H1 (cell line): ENCODE data around the gene FOSB. TPM values are rescaled to one million over a fixed set of nuclear protein-coding genes. Genes with fewer than 3 reads are reported as not detected.

Experiments
- CTCF ChIA-PET: fragments of 300-600 bp; sonication (Branson Sonifier 250); formaldehyde crosslinking; loops from one replicate; lab custom pipeline; 2021; ENCODE audit not compliant: partially characterized antibody; lab: Charles Lee
- POLR2A ChIA-PET: fragments of 300-600 bp; sonication (Branson Sonifier 250); formaldehyde crosslinking; loops from one replicate; lab custom pipeline; 2021; ENCODE audit warnings: inconsistent platforms; ENCODE audit not compliant: partially characterized antibody; lab: Charles Lee
- DNase-seq, 2 experiments: peaks; one replicate each; pipeline versions ENCODE4 v3.0.0 to v3.0.0-alpha.2; 2010 to 2022; ENCODE audit warnings: low spot score in 2 of 2, low read depth in 1 of 2, mixed read lengths in 1 of 2
- FAIRE-seq: peaks from 2 replicates; lab custom pipeline; 2011; peaks lifted over from hg19 to GRCh38; lab: Jason Lieb, UNC
- H2AFZ ChIP-seq: 2 replicates; pipeline ENCODE4 v1.8.1; 2012; ENCODE audit warnings: low read length, inconsistent platforms
- H2AK5ac ChIP-seq: 2 replicates; pipeline ENCODE4 v1.6.1; 2013; ENCODE audit warnings: low read depth, low read length
- H2BK120ac ChIP-seq: replicated peaks from 2 replicates; pipeline ENCODE3; 2013; ENCODE audit warnings: low read depth, low read length, inconsistent platforms
- H2BK12ac ChIP-seq: 2 replicates; pipeline ENCODE4 v1.6.1; 2013; ENCODE audit warnings: low read depth, low read length
- H2BK15ac ChIP-seq: 2 replicates; pipeline ENCODE4 v1.6.1; 2013; ENCODE audit warnings: low read length
- H2BK20ac ChIP-seq: 2 replicates; pipeline ENCODE4 v1.6.1; 2013; ENCODE audit warnings: low read length
- H2BK5ac ChIP-seq: 2 replicates; pipeline ENCODE4 v1.6.1; 2013; ENCODE audit warnings: low read depth, low read length
- H3K14ac ChIP-seq: 2 replicates; pipeline ENCODE4 v1.6.1; 2013; ENCODE audit warnings: inconsistent platforms; ENCODE audit not compliant: insufficient read length
- H3K18ac ChIP-seq: 2 replicates; pipeline ENCODE4 v1.6.1; 2013; ENCODE audit warnings: low read length; ENCODE audit errors: extremely low read depth
- H3K23ac ChIP-seq: 2 replicates; pipeline ENCODE4 v1.6.1; 2013; ENCODE audit warnings: inconsistent platforms; ENCODE audit not compliant: insufficient read length
- H3K23me2 ChIP-seq: 2 replicates; pipeline ENCODE4 v1.6.1; 2013; ENCODE audit warnings: low read depth, low read length
- H3K27ac ChIP-seq: 2 replicates; pipeline ENCODE4 v1.6.1; 2011; ENCODE audit warnings: low read depth, low read length, inconsistent platforms
- H3K27me3 ChIP-seq, 4 experiments: replicated peaks in 1 of 4; 1 replicate in 1 of 4; 2 replicates in 3 of 4; pipeline versions ENCODE4 v1.6.1 to v1.8.1; 2011 to 2013; ENCODE audit warnings: low read length in 3 of 4, mild to moderate bottlenecking in 3 of 4, inconsistent platforms in 2 of 4, mixed read lengths in 2 of 4, moderate library complexity in 1 of 4; ENCODE audit not compliant: control insufficient read depth in 3 of 4, insufficient read depth in 3 of 4; ENCODE audit errors: extremely low read depth in 1 of 4
- H3K36me3 ChIP-seq, 4 experiments: 2 replicates each; pipeline versions ENCODE4 v1.6.1 to v1.8.1; 2011 to 2013; ENCODE audit warnings: mild to moderate bottlenecking in 4 of 4, low read length in 3 of 4, moderate library complexity in 2 of 4, control low read depth in 1 of 4, inconsistent platforms in 1 of 4; ENCODE audit not compliant: insufficient read depth in 4 of 4, control insufficient read depth in 2 of 4
- H3K4ac ChIP-seq: replicated peaks from 2 replicates; pipeline ENCODE3; 2013; ENCODE audit warnings: low read length, low read depth, mixed read lengths, inconsistent platforms; ENCODE audit not compliant: insufficient read length
- H3K4me1 ChIP-seq, 4 experiments: replicated peaks in 1 of 4; 1 replicate in 1 of 4; 2 replicates in 3 of 4; pipeline versions ENCODE4 v1.6.1 to v1.8.1; 2011 to 2013; ENCODE audit warnings: low read length in 3 of 4, inconsistent platforms in 2 of 4, mixed read lengths in 1 of 4; ENCODE audit not compliant: insufficient read depth in 4 of 4, control insufficient read depth in 3 of 4
- H3K4me2 ChIP-seq, 2 experiments: 2 replicates each; pipeline versions ENCODE4 v1.6.1 to v1.8.1; 2011 to 2013; ENCODE audit warnings: low read depth in 2 of 2, low read length in 2 of 2, control low read depth in 1 of 2, inconsistent platforms in 1 of 2, mild to moderate bottlenecking in 1 of 2; ENCODE audit not compliant: insufficient read depth in 1 of 2
- H3K4me3 ChIP-seq, 4 experiments: fragments of 200-600, 300-600 bp in 1 of 4; sonication (generic), shearing (Covaris generic), sonication (Bioruptor Twin) in 1 of 4; 2 replicates each; pipeline versions ENCODE4 v1.5.1 to v1.8.1; 2011 to 2016; ENCODE audit warnings: low read length in 4 of 4, low read depth in 3 of 4, control low read depth in 2 of 4, inconsistent platforms in 2 of 4, mild to moderate bottlenecking in 2 of 4, mixed read lengths in 1 of 4, moderate library complexity in 1 of 4; ENCODE audit not compliant: insufficient read depth in 2 of 4; ENCODE audit errors: extremely low read depth in 1 of 4
- H3K56ac ChIP-seq: replicated peaks from 2 replicates; pipeline ENCODE3; 2013; ENCODE audit warnings: low read depth, mild to moderate bottlenecking, mixed read lengths, low read length, inconsistent platforms; ENCODE audit not compliant: insufficient read length
- H3K79me1 ChIP-seq: 2 replicates; pipeline ENCODE4 v1.6.1; 2013; ENCODE audit warnings: low read depth, low read length, control low read depth
- H3K79me2 ChIP-seq, 2 experiments: 2 replicates each; pipeline versions ENCODE4 v1.6.1 to v1.8.1; 2012 to 2013; ENCODE audit warnings: low read length in 2 of 2, mild to moderate bottlenecking in 2 of 2, inconsistent platforms in 1 of 2; ENCODE audit not compliant: insufficient read depth in 2 of 2, control insufficient read depth in 1 of 2
- H3K9ac ChIP-seq, 4 experiments: replicated peaks in 1 of 4; 1 replicate in 1 of 4; 2 replicates in 3 of 4; pipeline versions ENCODE4 v1.6.1 to v1.8.1; 2011 to 2013; ENCODE audit warnings: low read depth in 3 of 4, low read length in 3 of 4, control low read depth in 2 of 4, mild to moderate bottlenecking in 2 of 4, moderate library complexity in 2 of 4, inconsistent platforms in 1 of 4; ENCODE audit errors: extremely low read depth in 1 of 4
- H3K9me3 ChIP-seq, 2 experiments: 2 replicates each; pipeline versions ENCODE4 v1.6.1 to v1.8.1; 2012 to 2013; ENCODE audit warnings: mild to moderate bottlenecking in 2 of 2, moderate library complexity in 2 of 2, control low read depth in 1 of 2, inconsistent platforms in 1 of 2, low read depth in 1 of 2, low read length in 1 of 2, mixed read lengths in 1 of 2; ENCODE audit not compliant: insufficient read depth in 2 of 2
- H4K20me1 ChIP-seq, 2 experiments: replicated peaks in 1 of 2; 2 replicates each; pipeline versions ENCODE3 to v1.8.1; 2011 to 2013; ENCODE audit warnings: inconsistent platforms in 2 of 2, low read length in 2 of 2, mild to moderate bottlenecking in 1 of 2; ENCODE audit not compliant: insufficient read depth in 2 of 2, control insufficient read depth in 1 of 2
- H4K5ac ChIP-seq: 2 replicates; pipeline ENCODE4 v1.6.1; 2013; ENCODE audit warnings: low read length, low read depth, mixed read lengths, inconsistent platforms; ENCODE audit not compliant: insufficient read length
- H4K8ac ChIP-seq: 2 replicates; pipeline ENCODE4 v1.8.0; 2013; ENCODE audit warnings: mild to moderate bottlenecking, moderate library complexity, low read length, inconsistent platforms; ENCODE audit not compliant: insufficient read depth; ENCODE audit errors: extremely low read depth
- H4K91ac ChIP-seq: replicated peaks from 2 replicates; pipeline ENCODE3; 2013; ENCODE audit warnings: low read length, mixed read lengths, inconsistent platforms; ENCODE audit not compliant: insufficient read length
- CTBP2 ChIP-seq: IDR thresholded peaks from 2 replicates; pipeline ENCODE4 v1.7.0; 2011; ENCODE audit warnings: borderline replicate concordance, mild to moderate bottlenecking, moderate library complexity, mixed read lengths, low read length; ENCODE audit not compliant: insufficient read depth, insufficient read length
- E2F6 ChIP-seq: IDR thresholded peaks from 2 replicates; pipeline ENCODE4 v1.6.1; 2012; ENCODE audit warnings: inconsistent platforms
- EZH2 ChIP-seq: fragments of 200-600 bp; sonication (generic); IDR thresholded peaks from 2 replicates; pipeline ENCODE4 v1.7.1; 2012; ENCODE audit warnings: low read depth, mild to moderate bottlenecking, moderate library complexity, low read length, inconsistent platforms; ENCODE audit not compliant: severe bottlenecking
- HDAC2 ChIP-seq, 2 experiments: fragments of 300-600 bp in 1 of 2; sonication (generic) in 1 of 2; IDR thresholded peaks; 2 replicates each; pipeline ENCODE4 v1.6.1; 2011 to 2012; ENCODE audit warnings: low read depth in 2 of 2, low read length in 2 of 2, mild to moderate bottlenecking in 2 of 2, moderate library complexity in 2 of 2, borderline replicate concordance in 1 of 2, inconsistent platforms in 1 of 2
- PHF8 ChIP-seq: fragments of 200-600 bp; sonication (generic); conservative IDR thresholded peaks from 2 replicates; pipeline ENCODE4 v1.7.1; 2012; ENCODE audit warnings: low read depth, mild to moderate bottlenecking, inconsistent platforms, low read length, moderate library complexity
- POLR2AphosphoS5 ChIP-seq: IDR thresholded peaks from 2 replicates; pipeline ENCODE4 v1.6.1; 2011; ENCODE audit warnings: low read depth, low read length
- SP2 ChIP-seq: IDR thresholded peaks from 2 replicates; pipeline ENCODE4 v1.6.1; 2012; ENCODE audit warnings: mild to moderate bottlenecking, low read length, inconsistent platforms
- WGBS, 2 experiments: shearing (Covaris generic) in 1 of 2; methylation state at CpG; one replicate each; pipeline versions ENCODE4 v1.1.6 to v1.1.7; 2013 to 2015; ENCODE audit warnings: low lambda C conversion rate in 2 of 2, mixed read lengths in 2 of 2, inconsistent platforms in 1 of 2, low coverage in 1 of 2, missing lambda C conversion rate in 1 of 2; ENCODE audit not compliant: insufficient replicate concordance in 2 of 2, insufficient coverage in 1 of 2, insufficient read length in 1 of 2; ENCODE audit errors: extremely low coverage in 1 of 2, missing lambda C conversion rate in 1 of 2; 5-methylcytosine and 5-hydroxymethylcytosine counted together
- polyA plus RNA-seq, 7 experiments: library from polyadenylated mRNA; depleted of rRNA in 3 of 7; stranded (reverse) in 5 of 7; unstranded in 2 of 7; fragments of >200 nt in 5 of 7; fragments of 200-250 nt in 2 of 7; gene quantifications; 1 replicate in 5 of 7; 2 replicates in 1 of 7; 4 replicates in 1 of 7; pipeline versions ENCODE4 v1.2.1 to v1.2.3, GENCODE V29; 2011 to 2013; ENCODE audit warnings: missing spikeins in 2 of 7, mixed read lengths in 2 of 7
- total RNA-seq: library from RNA; stranded (reverse); fragmentation: NEBNext Ultra II Directional; extraction: Animal tissue kit (Norgen Biotek cat#: 25700); gene quantifications from 2 replicates; pipeline ENCODE4 v1.2.1, GENCODE V29; 2021

Gene FOSB
- total and polyA plus RNA-seq, 2 of the 8 experiments (the other 6 are each of a cell fraction or from before 2014, with no cell fraction given) = 0.44 to 2.7 TPM

- DNase-seq (no peak), FAIRE-seq (no peak)
- no peak overlapping the region for H2BK15ac ChIP-seq
- no peak overlapping the region for H4K91ac ChIP-seq
- H3K9me3 ChIP-seq = no peaks in the 10 kb centered on the region
- H3K4me1 ChIP-seq = no peaks in the 10 kb centered on the region
- H3K4me3 ChIP-seq = no peak overlapping the region
- no peak overlapping the region for H3K27ac ChIP-seq
- H4K8ac ChIP-seq = no peak overlapping the region
- WGBS, 2 experiments = 93% methylated on average over 10 of the region's 10 CpGs; no CpG with 5 or more reads in 1 of the 2 experiments
- no peak overlapping the region for H3K18ac ChIP-seq
- no peak overlapping the region for H3K14ac ChIP-seq
- H2AFZ ChIP-seq = no peak overlapping the region
- H3K4ac ChIP-seq = no peak overlapping the region
- peaks cover 3 to 24% (median 11%) of the 10 kb centered on the region in 4 experiments for H3K36me3 ChIP-seq
- TF ChIP-seq HDAC2 (IDR thresholded peaks at IDR 0.05; ENCODE audit: borderline replicate concordance in 1 of 2, low read depth in 2 of 2, low read length in 2 of 2) = no peak
- TF ChIP-seq POLR2AphosphoS5 = peak; percentile 48; the same call in 1 of the 2 replicates
- no peak for TF ChIP-seq SP2
- TF ChIP-seq PHF8 = no peak
- TF ChIP-seq EZH2 = no peak
- TF ChIP-seq E2F6 = no peak
- no peak for TF ChIP-seq CTBP2
- no peak overlapping the region for H3K23ac ChIP-seq
- H3K4me2 ChIP-seq = no peak overlapping the region
- ChIA-PET CTCF (interaction anchor here (0.9 to 2.4 kb wide), 10 partner anchors 12 to 166 kb away, joined by 3 to 10 read pairs (median 4); no protein-coding TSS in a partner anchor), POLR2A (interaction anchor here (1.0 to 2.0 kb wide), 4 partner anchors 14 to 155 kb away, joined by 3 to 8 read pairs (median 5); no protein-coding TSS in a partner anchor)
- H3K79me1 ChIP-seq = peaks cover 30% of the 10 kb centered on the region
- H3K9ac ChIP-seq = no peak overlapping the region
- no peak overlapping the region for H2BK20ac ChIP-seq
- no peak overlapping the region for H3K56ac ChIP-seq
- no peaks in the 10 kb centered on the region for H3K27me3 ChIP-seq
- no peak overlapping the region for H2AK5ac ChIP-seq
- no peak overlapping the region for H2BK5ac ChIP-seq
- H4K5ac ChIP-seq = no peak overlapping the region
- no peak overlapping the region for H2BK12ac ChIP-seq
- peaks cover 18 to 37% of the 10 kb centered on the region in 2 experiments for H4K20me1 ChIP-seq
- H2BK120ac ChIP-seq = no peak overlapping the region
- H3K23me2 ChIP-seq = no peaks in the 10 kb centered on the region
- H3K79me2 ChIP-seq = peaks cover 24 to 62% of the 10 kb centered on the region in 2 experiments
Measured at GRCh38 chr19:45515081-45515624, 47.4 kb downstream of the FOSB start.
